LNCAP (cell line): ENCODE measurements around the gene CREB3L2.

ENCODE experiments used
- TF ChIP-seq, protein P1 (sequence below): fragments of 450-650 bp; IDR thresholded peaks from 2 replicates; pipeline ENCODE4 v1.5.1; 2017; ENCODE audit warnings: mild to moderate bottlenecking

CREB3L2 gene

GRCh38 chr7:137871170-137871915 lies 130.5 kb downstream of the CREB3L2 start:
- TF ChIP-seq, protein P1, sequence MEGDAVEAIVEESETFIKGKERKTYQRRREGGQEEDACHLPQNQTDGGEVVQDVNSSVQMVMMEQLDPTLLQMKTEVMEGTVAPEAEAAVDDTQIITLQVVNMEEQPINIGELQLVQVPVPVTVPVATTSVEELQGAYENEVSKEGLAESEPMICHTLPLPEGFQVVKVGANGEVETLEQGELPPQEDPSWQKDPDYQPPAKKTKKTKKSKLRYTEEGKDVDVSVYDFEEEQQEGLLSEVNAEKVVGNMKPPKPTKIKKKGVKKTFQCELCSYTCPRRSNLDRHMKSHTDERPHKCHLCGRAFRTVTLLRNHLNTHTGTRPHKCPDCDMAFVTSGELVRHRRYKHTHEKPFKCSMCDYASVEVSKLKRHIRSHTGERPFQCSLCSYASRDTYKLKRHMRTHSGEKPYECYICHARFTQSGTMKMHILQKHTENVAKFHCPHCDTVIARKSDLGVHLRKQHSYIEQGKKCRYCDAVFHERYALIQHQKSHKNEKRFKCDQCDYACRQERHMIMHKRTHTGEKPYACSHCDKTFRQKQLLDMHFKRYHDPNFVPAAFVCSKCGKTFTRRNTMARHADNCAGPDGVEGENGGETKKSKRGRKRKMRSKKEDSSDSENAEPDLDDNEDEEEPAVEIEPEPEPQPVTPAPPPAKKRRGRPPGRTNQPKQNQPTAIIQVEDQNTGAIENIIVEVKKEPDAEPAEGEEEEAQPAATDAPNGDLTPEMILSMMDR = no peak

DNA sequence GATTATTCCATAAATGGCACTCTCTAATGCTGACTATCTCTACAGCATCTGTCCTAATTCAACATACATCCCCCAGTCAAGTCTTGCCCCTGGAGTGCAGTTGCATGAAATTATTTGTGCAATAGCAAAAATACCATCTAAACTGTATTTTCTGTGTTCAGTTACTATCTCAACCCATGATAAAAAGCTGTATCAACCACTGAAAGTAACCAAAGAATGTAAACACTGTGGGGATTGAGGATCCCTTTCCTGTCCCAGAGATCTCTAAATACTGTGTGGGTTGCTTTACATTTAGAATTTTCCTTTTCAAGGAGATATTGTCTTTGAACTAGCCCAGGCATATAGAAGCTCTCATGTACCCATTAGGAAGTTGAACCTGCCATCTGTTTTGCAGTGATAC lies 131.2 kb downstream of the CREB3L2 start:
- TF ChIP-seq, protein P1 = no peak

- TF ChIP-seq, protein P1 = no peak
Observed at GRCh38 chr7:137870078-137870477, 131.8 kb downstream of the CREB3L2 start.

GRCh38 chr7:137869260-137869659 lies 132.6 kb downstream of the CREB3L2 start:
- TF ChIP-seq, protein P1 = no peak

GRCh38 chr7:137867289-137867688 lies 134.6 kb downstream of the CREB3L2 start:
- TF ChIP-seq, protein P1 = no peak

- TF ChIP-seq, protein P1 = no peak
Observed at GRCh38 chr7:137865764-137866163, 136.1 kb downstream of the CREB3L2 start.

GRCh38 chr7:137862964-137863363 lies 138.9 kb downstream of the CREB3L2 start:
- TF ChIP-seq, protein P1 = no peak

DNA sequence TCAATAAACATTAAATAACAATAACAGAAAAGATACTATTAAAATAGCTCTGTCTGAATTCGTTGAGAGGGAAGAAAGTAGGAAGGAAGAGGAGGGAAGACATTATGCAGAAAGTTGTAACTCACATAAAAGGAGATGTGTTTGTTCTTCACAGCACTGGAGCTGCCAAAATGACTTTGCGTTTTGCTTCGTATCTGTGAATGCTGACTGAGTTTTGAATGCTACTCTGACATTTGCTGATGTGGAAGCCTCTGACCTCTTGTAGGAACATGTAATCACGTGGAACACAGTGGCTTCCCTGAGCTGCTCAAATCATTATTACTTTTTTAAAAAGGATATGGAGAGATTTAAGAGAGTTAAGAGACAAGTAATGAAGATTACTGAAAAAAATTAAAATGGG lies 139.5 kb downstream of the CREB3L2 start:
- TF ChIP-seq, protein P1 = no peak
